Stomach (tissue), 4 donors: ENCODE measurements around the gene ZNF516.

Experiments used
- EP300 ChIP-seq: sonication (generic); formaldehyde crosslinking; IDR thresholded peaks from one replicate; pipeline ENCODE4 v1.6.1; 2017; ENCODE audit warnings: antibody characterized with exemption
- POLR2A ChIP-seq, 4 donors: fragments of 450-650 bp; IDR thresholded peaks; one replicate each; pipeline ENCODE4 v1.6.1; 2016; ENCODE audit warnings: antibody characterized with exemption in 4 of 4, control low read depth in 2 of 4, mild to moderate bottlenecking in 1 of 4, moderate library complexity in 1 of 4

DNA sequence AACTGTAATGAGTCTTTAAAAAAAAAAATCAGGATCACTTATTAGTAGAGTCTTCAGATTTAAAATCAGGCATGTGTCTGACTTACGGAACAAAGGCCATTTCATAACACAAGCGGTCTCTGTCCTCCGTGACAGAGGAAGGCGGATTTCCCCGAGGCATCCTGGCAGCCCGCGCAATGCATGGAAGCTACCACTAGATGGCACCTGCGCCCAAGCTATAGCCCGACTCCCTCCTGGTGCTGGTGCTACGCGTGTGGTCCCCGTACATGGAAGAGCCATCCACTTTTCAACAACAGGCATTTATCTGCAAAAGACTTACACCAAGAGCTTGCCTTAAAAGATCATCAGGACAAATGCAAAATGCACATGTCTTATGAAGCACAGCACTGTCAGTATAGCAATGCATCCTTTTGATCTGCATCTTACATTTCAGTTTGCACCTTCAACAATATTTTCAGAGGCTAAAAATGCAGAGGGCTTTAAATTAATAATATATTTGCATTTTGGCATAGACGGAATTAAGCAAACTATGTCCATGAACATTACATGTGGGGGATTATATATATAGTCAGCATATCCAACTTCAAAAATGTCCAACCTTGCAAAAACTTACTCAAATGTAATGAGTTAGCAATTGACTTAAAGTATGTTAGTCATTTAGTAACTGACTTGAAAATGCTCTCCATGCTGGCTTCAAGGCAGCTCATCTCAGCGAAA is 96.0 kb downstream of the ZNF516 start:
- TF ChIP-seq POLR2A (IDR thresholded peaks at IDR 0.05) (no peak), EP300 (no peak)
